NB4 (cell line): ENCODE data around the gene HOXB1.

Source experiments
- DNase-seq: peaks from one replicate; pipeline ENCODE4 v3.0.0; 2010; ENCODE audit warnings: low read depth
- H3K4me3 ChIP-seq: one replicate; pipeline ENCODE4 v1.5.1; 2011; ENCODE audit warnings: mild to moderate bottlenecking, low read depth, low read length, moderate library complexity
- MYC ChIP-seq: IDR thresholded peaks from 2 replicates; pipeline ENCODE4 v1.6.1; 2011; ENCODE audit warnings: low read depth, low read length
- POLR2A ChIP-seq: IDR thresholded peaks from 2 replicates; pipeline ENCODE4 v1.6.1; 2011; ENCODE audit warnings: mild to moderate bottlenecking; ENCODE audit not compliant: insufficient read length; ENCODE audit errors: extremely low read depth
- TF ChIP-seq, protein P1 (sequence below): IDR thresholded peaks from 2 replicates; pipeline ENCODE4 v1.6.1; 2011; ENCODE audit warnings: low read depth, low read length
- TF ChIP-seq, protein P2 (sequence below): IDR thresholded peaks from one replicate; pipeline ENCODE4 v1.5.1; 2012; ENCODE audit warnings: low read depth, low read length

The HOXB1 gene

DNA sequence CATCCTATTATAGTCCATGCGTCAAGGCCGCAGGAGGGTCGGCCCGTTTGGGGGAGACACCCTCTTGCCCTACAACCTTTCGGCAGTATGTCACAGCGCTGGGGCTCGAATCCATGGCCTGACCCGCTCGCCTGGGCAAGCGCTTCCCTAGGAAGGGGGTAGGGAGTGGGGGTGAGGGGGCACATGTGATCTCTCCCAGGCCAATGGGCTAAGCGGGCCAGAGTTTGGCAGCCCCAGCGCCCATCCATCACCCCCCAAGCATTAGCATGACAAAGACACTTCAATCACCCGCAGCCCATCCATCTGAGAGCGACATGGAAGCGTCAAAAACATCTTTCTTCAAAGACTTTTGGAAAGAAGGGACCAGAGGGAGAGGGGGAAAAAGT lies at the start of gene HOXB1:
Gene HOXB1, minus strand, starts transcription at position 125 of the 386 bp plus-strand sequence. Its CDS starts 107 bp downstream, at position 18.
- TF ChIP-seq POLR2A (no peak), MYC (no peak)
- TF ChIP-seq, protein P1, sequence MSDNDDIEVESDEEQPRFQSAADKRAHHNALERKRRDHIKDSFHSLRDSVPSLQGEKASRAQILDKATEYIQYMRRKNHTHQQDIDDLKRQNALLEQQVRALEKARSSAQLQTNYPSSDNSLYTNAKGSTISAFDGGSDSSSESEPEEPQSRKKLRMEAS: no peak
- TF ChIP-seq, protein P2, sequence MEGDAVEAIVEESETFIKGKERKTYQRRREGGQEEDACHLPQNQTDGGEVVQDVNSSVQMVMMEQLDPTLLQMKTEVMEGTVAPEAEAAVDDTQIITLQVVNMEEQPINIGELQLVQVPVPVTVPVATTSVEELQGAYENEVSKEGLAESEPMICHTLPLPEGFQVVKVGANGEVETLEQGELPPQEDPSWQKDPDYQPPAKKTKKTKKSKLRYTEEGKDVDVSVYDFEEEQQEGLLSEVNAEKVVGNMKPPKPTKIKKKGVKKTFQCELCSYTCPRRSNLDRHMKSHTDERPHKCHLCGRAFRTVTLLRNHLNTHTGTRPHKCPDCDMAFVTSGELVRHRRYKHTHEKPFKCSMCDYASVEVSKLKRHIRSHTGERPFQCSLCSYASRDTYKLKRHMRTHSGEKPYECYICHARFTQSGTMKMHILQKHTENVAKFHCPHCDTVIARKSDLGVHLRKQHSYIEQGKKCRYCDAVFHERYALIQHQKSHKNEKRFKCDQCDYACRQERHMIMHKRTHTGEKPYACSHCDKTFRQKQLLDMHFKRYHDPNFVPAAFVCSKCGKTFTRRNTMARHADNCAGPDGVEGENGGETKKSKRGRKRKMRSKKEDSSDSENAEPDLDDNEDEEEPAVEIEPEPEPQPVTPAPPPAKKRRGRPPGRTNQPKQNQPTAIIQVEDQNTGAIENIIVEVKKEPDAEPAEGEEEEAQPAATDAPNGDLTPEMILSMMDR: no peak
- no peak within 1 kb of the TSS for H3K4me3 ChIP-seq
- DNase-seq: no peak

DNA sequence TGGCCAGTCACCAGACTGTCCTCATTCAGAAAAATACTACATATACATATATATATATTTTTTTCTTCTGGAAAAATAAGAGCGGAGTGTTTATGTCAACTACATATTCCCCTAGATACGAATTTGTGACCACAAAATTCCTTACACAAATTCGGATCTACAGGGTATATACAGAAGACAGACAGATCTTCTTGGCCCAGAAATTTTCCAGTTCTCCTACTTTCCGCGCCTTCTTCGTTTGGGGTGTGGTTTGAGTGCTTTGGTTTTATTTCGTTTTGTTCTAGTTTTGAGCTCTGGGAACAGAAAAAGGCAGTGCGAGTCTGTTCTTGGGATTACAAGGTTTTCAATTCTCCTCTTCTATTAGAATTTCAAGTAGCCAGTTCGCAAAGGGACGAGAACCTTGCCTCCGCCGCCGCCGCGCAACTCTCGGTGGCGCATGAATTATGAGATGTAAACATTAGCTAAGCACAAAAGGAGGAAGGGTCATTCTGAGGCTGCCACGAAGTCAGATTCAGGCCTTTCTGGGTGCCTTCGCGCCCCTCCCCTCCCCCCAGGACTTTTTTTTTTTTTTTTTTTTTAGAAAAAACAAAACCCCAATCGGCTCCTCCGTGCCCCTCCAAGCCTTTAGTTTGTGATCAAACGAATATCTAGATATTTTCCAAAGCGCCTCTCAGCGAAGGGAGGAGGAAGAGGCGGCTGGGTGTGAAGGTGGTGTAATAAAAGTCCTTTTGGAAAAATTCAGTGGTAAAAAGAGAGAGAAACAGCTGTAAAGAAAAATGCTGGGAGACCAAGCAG lies 49.1 kb upstream of the HOXB1 start:
- TF ChIP-seq, protein P2: no peak
- TF ChIP-seq, protein P1: no peak
- no peak for TF ChIP-seq MYC
- no peak for TF ChIP-seq POLR2A
- H3K4me3 ChIP-seq: no peak overlapping the region
- DNase-seq: no peak

DNA sequence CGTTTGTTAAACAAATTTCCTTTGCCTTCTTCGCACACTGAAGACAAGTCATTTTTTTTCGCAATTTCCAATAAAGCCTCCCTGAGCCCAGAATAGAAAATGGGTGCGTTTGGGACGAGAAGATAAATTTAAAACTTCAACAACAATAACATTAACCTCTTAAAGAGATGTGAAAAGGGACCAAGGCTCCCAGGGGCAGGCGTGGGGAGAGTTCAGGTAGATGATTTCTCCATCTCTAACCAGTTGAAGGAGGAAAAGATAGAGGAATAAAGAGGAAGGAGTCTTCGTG lies 48.6 kb upstream of the HOXB1 start:
- DNase-seq: no peak
- H3K4me3 ChIP-seq: no peak overlapping the region
- no peak for TF ChIP-seq POLR2A
- TF ChIP-seq, protein P1: no peak
- no peak for TF ChIP-seq MYC
- TF ChIP-seq, protein P2: no peak

DNA sequence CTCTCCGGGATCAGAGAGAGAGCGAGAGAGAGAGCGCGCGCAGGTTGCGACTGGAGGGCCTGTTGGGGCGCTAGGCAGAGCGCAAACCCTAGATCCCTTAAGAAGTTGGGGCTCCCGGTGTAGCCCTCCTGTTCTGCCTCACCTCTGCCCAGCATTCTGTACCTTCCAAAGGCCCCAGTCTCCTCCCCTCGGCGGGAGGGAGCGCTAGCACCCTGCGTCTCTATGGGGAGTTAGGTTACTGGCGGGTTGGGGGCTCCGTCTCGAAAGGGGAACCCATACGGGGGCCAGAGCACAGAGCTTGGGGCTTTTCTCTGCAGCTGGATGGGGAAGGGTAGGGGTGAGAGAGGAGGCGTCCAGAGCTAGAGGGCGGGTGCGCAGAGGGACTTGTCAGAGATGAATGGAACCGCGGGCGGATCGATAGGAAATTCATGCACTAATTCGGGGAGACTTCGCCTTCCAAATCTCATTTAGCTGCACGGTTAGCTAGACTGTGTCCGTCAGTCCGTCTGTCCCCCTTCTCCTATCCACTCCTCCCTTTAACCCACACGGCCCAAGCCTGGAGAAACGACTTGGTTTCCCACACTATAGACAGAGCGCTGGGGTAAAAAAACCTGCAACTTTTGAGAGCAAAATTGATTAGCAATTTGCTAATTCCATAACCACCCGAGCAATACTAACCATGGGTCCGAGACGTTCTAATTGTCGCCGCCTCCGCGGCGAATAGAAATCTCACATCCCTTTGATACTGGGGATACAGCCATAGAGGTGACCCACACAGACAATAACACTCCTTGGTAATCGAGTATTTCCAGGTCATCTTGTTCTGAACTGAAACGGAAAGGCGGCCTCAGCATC lies 48.0 kb upstream of the HOXB1 start:
- TF ChIP-seq, protein P2: no peak
- TF ChIP-seq, protein P1: no peak
- TF ChIP-seq MYC (no peak), POLR2A (no peak)
- no peak for DNase-seq
- H3K4me3 ChIP-seq: no peak overlapping the region

DNA sequence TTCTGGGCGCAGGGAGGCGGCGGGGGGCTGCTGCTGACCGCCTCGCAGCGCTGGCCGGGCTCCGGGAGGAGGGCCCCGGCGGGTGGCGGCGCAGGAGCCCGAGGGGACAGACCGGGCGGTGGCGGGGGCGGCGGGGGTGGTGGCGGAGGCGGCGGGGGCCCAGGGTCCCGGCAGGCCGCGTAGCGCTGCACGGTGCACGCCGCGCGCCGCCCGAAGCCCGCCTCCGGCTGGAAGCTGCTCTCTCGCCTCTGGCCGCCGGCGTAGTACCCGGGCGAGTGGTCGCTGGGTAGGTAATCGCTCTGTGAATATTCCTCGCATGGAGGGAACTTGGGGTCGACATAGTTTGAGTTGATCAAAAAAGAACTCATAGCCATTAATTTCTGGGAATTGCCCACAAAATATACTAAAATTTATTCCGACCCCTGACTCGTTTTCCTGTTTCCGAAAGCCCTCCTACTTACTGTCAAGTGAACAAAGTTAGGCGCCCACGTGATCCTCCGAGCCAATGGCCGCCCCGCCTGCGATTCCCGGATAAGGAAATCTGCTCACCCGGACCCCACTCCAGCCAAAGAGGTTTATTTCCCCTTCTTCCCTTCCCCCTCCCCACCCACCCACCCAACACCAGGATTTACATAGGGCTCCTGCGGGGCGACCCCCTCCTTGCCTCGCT lies 47.3 kb upstream of the HOXB1 start, which contains the start of gene HOXB4:
Gene HOXB4, minus strand, starts transcription at position 405 of the 670 bp plus-strand sequence. Its CDS starts 31 bp downstream, at position 374.
- no peak for TF ChIP-seq POLR2A
- TF ChIP-seq, protein P1: no peak
- TF ChIP-seq, protein P2: no peak
- TF ChIP-seq MYC: no peak
- no peak within 1 kb of the TSS for H3K4me3 ChIP-seq
- no peak for DNase-seq
